HepG2 (cell line): ENCODE measurements around the gene HOXA13. TPM values are rescaled to one million over a fixed set of nuclear protein-coding genes. Genes with fewer than 3 reads are reported as not detected.

ENCODE experiments used
- AGO1 ChIP-seq: fragments of 200-400 bp; formaldehyde crosslinking; IDR thresholded peaks from 2 replicates; pipeline ENCODE4 v1.6.1; 2017; ENCODE audit warnings: mild to moderate bottlenecking, low read depth, low read length, moderate library complexity; ENCODE audit not compliant: poor library complexity, severe bottlenecking
- NFIB ChIP-seq: sonication (generic); formaldehyde crosslinking; IDR thresholded peaks from 2 replicates; pipeline ENCODE4 v1.9.0; 2021; ENCODE audit warnings: missing genetic modification reagents, mild to moderate bottlenecking, borderline replicate concordance
- NFIC ChIP-seq: IDR thresholded peaks from 2 replicates; pipeline ENCODE4 v1.6.1; 2012; ENCODE audit warnings: mild to moderate bottlenecking, low read length, inconsistent platforms
- SIN3A ChIP-seq: IDR thresholded peaks from 2 replicates; pipeline ENCODE4 v1.6.1; 2011; ENCODE audit warnings: low read depth, mild to moderate bottlenecking, control low read depth, low read length, borderline replicate concordance
- SMC3 ChIP-seq: IDR thresholded peaks from 2 replicates; pipeline ENCODE4 v1.6.1; 2011; ENCODE audit warnings: low read length, improper control_type of control experiment
- SNAI1 ChIP-seq: sonication (generic); formaldehyde crosslinking; IDR thresholded peaks from 2 replicates; pipeline ENCODE4 v1.5.0; 2020; ENCODE audit warnings: mild to moderate bottlenecking, missing genetic modification reagents, borderline replicate concordance
- SSRP1 ChIP-seq: IDR thresholded peaks from 2 replicates; pipeline ENCODE4 v1.6.1; 2016; ENCODE audit warnings: control low read depth
- ZBTB10 ChIP-seq: sonication (generic); formaldehyde crosslinking; IDR thresholded peaks from 2 replicates; pipeline ENCODE4 v1.4.0; 2020; ENCODE audit warnings: missing genetic modification reagents, borderline replicate concordance
- ZBTB44 ChIP-seq: sonication (generic); formaldehyde crosslinking; IDR thresholded peaks from 2 replicates; pipeline ENCODE4 v1.4.0; 2020; ENCODE audit warnings: missing genetic modification reagents
- ZNF256 ChIP-seq: sonication (generic); formaldehyde crosslinking; conservative IDR thresholded peaks from 2 replicates; pipeline ENCODE4 v1.4.0; 2020; ENCODE audit warnings: missing genetic modification reagents
- ZNF382 ChIP-seq: sonication (generic); formaldehyde crosslinking; IDR thresholded peaks from 2 replicates; pipeline ENCODE4 v1.5.0; 2020; ENCODE audit warnings: missing genetic modification reagents, mild to moderate bottlenecking, borderline replicate concordance
- ZNF687 ChIP-seq: sonication (generic); formaldehyde crosslinking; IDR thresholded peaks from 2 replicates; pipeline ENCODE4 v1.5.1; 2020; ENCODE audit warnings: mild to moderate bottlenecking, missing genetic modification reagents, moderate library complexity
- ZNF775 ChIP-seq: sonication (generic); formaldehyde crosslinking; IDR thresholded peaks from 2 replicates; pipeline ENCODE4 v1.4.0; 2020; ENCODE audit warnings: missing genetic modification reagents, mild to moderate bottlenecking, moderate library complexity, borderline replicate concordance
- ZXDC ChIP-seq: sonication (generic); formaldehyde crosslinking; IDR thresholded peaks from 2 replicates; pipeline ENCODE4 v1.5.0; 2020; ENCODE audit warnings: mild to moderate bottlenecking, missing genetic modification reagents
- polyA plus RNA-seq, 8 experiments: library from polyadenylated mRNA; depleted of rRNA in 3 of 8; stranded (reverse) in 7 of 8; unstranded in 1 of 8; fragments of >200 nt; fragmentation: Illumina TruSeq in 4 of 8; extraction: Trizol in 4 of 8; gene quantifications; 2 replicates each; pipeline versions ENCODE4 v1.2.1 to v1.2.3, GENCODE V29; 2011 to 2016; ENCODE audit warnings: low read depth in 4 of 8, missing spikeins in 1 of 8, mixed read lengths in 1 of 8; ENCODE audit not compliant: insufficient read depth in 1 of 8
- total RNA-seq, 5 experiments: library from RNA; depleted of rRNA; stranded (reverse); fragments of >200 nt; fragmentation: Illumina TruSeq; extraction: Trizol; gene quantifications; 2 replicates each; pipeline ENCODE4 v1.2.3, GENCODE V29; 2016; ENCODE audit warnings: low read depth in 1 of 5

The HOXA13 gene
- total and polyA plus RNA-seq, 2 of the 13 experiments (the other 11 are each of a cell fraction or from before 2014, with no cell fraction given) = 0.01 to 0.04 TPM

GRCh38 chr7:27179503-27180430, 20.1 kb downstream of the HOXA13 start (continued):
- TF ChIP-seq ZNF687 (CRISPR knock-in tag) = peak; percentile 57
- no peak for TF ChIP-seq ZNF256 (CRISPR knock-in tag)
- no peak for TF ChIP-seq ZXDC (CRISPR knock-in tag)
- TF ChIP-seq NFIB (CRISPR knock-in tag) = no peak
- no peak for TF ChIP-seq AGO1
- TF ChIP-seq SNAI1 (CRISPR knock-in tag) = no peak
- TF ChIP-seq ZNF382 = no peak
- TF ChIP-seq SMC3 = no peak
- TF ChIP-seq NFIC = no peak
- TF ChIP-seq ZNF775 = no peak
- TF ChIP-seq ZBTB10 = 0 out of 2 replicates have a peak, but pooled peaks have one; percentile 44
- TF ChIP-seq SIN3A = no peak
- TF ChIP-seq ZBTB44 (CRISPR knock-in tag) = no peak
- TF ChIP-seq SSRP1 (CRISPR knock-in tag) = no peak
